Vagina (tissue), 2 donors: ENCODE data around the gene NRXN3.

Experiments
- CTCF ChIP-seq, 3 experiments: fragments of 450-650 bp in 2 of 3; fragments of 200-600 bp in 1 of 3; sonication (generic) in 1 of 3; IDR thresholded peaks; one replicate each; pipeline ENCODE4 v1.5.1; 2017 to 2019; ENCODE audit warnings: antibody characterized with exemption in 3 of 3, mild to moderate bottlenecking in 2 of 3, moderate library complexity in 2 of 3
- POLR2AphosphoS5 ChIP-seq, 2 donors: sonication (generic); formaldehyde crosslinking; IDR thresholded peaks; one replicate each; pipeline ENCODE4 v1.9.0; 2017; ENCODE audit warnings: antibody characterized with exemption in 2 of 2, mild to moderate bottlenecking in 2 of 2, low read depth in 1 of 2; ENCODE audit not compliant: insufficient read depth in 1 of 2

DNA sequence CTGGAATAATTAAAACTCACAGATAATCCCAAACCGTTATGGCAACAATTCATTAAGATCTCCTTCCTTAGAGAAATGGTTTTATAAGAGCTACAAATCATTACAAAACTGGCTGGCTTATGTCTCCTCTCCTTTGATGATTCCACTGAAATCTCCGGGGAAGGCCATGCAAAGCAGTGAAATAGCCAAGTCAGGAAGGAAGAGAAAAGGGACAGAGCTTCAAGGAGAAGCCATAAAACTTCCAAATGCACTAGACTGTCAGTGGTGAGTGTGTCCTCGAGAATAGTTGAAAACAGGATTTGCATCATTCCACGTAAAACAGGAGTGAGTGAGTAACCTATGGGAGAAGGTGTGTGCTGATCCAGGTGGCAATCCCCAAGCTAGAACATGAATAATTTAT, 1711.1 kb downstream of the NRXN3 start:
- TF ChIP-seq CTCF (IDR thresholded peaks at IDR 0.05) (no peak), POLR2AphosphoS5 (IDR thresholded peaks at IDR 0.05; ENCODE audit: insufficient read depth in 1 of 2, low read depth in 1 of 2) (no peak)
